Erythroblast (primary cell): ENCODE results near the gene CMTM5.

ENCODE experiments used
- GATA1 ChIP-seq: IDR thresholded peaks from 2 replicates; pipeline ENCODE4 v1.6.1; 2011; ENCODE audit warnings: low read depth, mild to moderate bottlenecking, control low read depth, low read length, moderate library complexity
- POLR2A ChIP-seq: IDR thresholded peaks from 2 replicates; pipeline ENCODE4 v1.6.1; 2011; ENCODE audit warnings: mild to moderate bottlenecking, low read length

GRCh38 chr14:23399591-23399990, 22.7 kb downstream of the CMTM5 start:
- TF ChIP-seq POLR2A = no peak
- TF ChIP-seq GATA1 = no peak
